A549 treated with DMSO at 1 μM for 4 hours (cell line): Measurements from ENCODE around the gene SUSD3. TPM values are rescaled to one million over a fixed set of nuclear protein-coding genes. Genes with fewer than 3 reads are reported as not detected.

Source experiments
- total RNA-seq: library from RNA; stranded (reverse); fragments of 200-300 nt; extraction: Qiagen RNA extraction; gene quantifications from 5 replicates; pipeline ENCODE4 v1.2.3, GENCODE V29; 2022; ENCODE audit warnings: low read depth

The SUSD3 gene
- total RNA-seq = 0.26 to 0.79 TPM (median 0.58 TPM) in 5 replicates

GRCh38 chr9:93058355-93059010, at the start of gene SUSD3:
Gene SUSD3 (plus strand): TSS chr9:93058701. CDS start chr9:93058743, 42 bp downstream.

GRCh38 chr9:93096131-93096802, 37.8 kb downstream of the SUSD3 start, which contains the start of gene CARD19:
Gene CARD19 (plus strand): TSS chr9:93096217. CDS start chr9:93096346, 129 bp downstream.

GRCh38 chr9:93134015-93134739, 75.7 kb downstream of the SUSD3 start, which contains the start of gene NINJ1:
Gene NINJ1 (minus strand): TSS chr9:93134251. CDS start chr9:93134217, 34 bp downstream.

Other genes with a start within 250 kb of the SUSD3 start
- 2.0 to 3.1 TPM (median 2.6 TPM) in 5 replicates for gene ZNF484, start 180.7 kb upstream of the SUSD3 start, total RNA-seq
- gene FGD3, start 111.2 kb upstream of the SUSD3 start, total RNA-seq = 0.11 to 0.41 TPM (median 0.23 TPM) in 5 replicates
- gene CARD19, start 37.5 kb downstream of the SUSD3 start, total RNA-seq = 52.6 to 67.4 TPM (median 60.6 TPM) in 5 replicates
- 75.7 to 99.9 TPM (median 82.3 TPM) in 5 replicates for gene NINJ1, start 75.5 kb downstream of the SUSD3 start, total RNA-seq
- gene WNK2, start 125.4 kb downstream of the SUSD3 start, total RNA-seq = 3.8 to 8.6 TPM (median 6.4 TPM) in 5 replicates